Activated CD4-positive, CD25-positive, alpha-beta regulatory T cell treated with anti-CD3 and anti-CD28 coated beads, Interleukin-2, amount 50 U/mL, for 24 hours (primary cell): ENCODE results near the gene NOB1.
"Not testable (repeated sequence)": the region's sequence is repeated elsewhere in the genome, so short reads cannot be mapped to it uniquely, and the experiment has no call there.

Source experiments
- ATAC-seq, 2 donors: fragments of 150-1000 bp; cut with Tn5 transposase; one replicate each; pipeline ENCODE4 v1.10.0; 2021; ENCODE audit warnings: mild to moderate bottlenecking in 1 of 2, moderate library complexity in 1 of 2

NOB1 gene

GRCh38 chr16:69754469-69755310, at the start of gene NOB1:
Gene NOB1, minus strand, starts transcription at chr16:69754926. Its CDS starts 16 bp downstream, at chr16:69754910.
- peak; percentile 97 to 98 for ATAC-seq

DNA sequence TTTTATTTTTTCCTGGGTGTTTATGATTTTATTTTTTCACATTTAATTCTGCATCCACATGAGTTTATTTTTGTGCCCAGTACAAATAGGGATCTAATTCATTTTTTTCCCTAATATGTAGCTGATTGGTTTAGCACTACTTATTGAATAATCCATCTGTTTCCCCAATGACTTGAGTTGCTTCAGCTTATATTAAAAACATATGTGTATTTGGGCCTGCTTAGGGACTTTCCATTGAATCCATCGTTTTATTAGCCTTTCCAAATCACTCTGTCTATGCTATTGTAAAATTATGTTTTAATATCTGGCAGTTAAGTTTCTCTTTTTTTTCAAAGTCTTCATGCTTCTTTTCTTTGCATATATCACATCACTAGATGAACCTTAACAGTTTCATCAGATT, 49.6 kb upstream of the NOB1 start:
- no peak for ATAC-seq

- no peak for ATAC-seq
Observed at GRCh38 chr16:69799611-69800031, 44.9 kb upstream of the NOB1 start.

GRCh38 chr16:69798466-69798865, 43.7 kb upstream of the NOB1 start:
- no peak for ATAC-seq

DNA sequence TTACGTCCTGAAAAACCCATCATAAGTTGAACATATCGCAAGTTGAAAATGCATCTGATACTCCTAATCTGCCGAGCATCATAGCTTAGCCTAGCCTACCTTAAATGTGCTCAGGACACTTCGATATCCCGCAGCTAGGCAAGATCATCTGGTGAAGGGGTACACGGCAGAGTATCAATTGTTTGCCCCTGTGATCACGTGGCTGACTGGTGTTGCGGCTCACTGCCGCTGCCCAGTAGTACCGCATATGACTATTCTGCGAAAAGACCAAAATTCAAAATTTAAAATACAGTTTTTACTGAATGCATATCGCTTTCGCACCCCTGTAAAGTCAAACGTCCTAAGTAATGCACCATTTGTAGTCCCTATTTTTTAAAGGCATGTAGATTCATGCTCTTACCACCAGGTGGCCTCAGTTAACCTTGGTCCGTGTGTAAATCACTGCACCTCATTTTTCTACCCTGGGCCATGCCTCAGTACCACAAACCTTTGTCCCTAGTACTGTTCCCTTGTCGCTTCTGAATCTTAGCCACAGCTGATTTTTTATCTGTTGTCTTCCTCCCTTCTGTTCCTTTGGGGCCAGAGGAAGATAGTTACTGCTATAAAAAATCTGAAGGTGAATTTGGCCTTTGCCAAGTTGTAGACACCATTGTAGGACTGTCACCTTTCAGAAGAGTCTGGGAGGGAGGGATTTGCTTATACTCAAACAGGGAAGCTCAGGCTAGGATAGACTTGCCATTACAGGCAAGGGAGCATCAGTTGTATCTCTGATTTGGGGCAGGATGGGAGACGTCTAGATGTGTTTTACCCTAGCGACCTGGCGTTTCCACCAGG, 41.8 kb upstream of the NOB1 start:
- peak in 1 of 2 donors; percentile 56 for ATAC-seq

- no peak for ATAC-seq
Observed at GRCh38 chr16:69794486-69794885, 39.8 kb upstream of the NOB1 start.

GRCh38 chr16:69793526-69793925, 38.8 kb upstream of the NOB1 start:
- no peak for ATAC-seq

DNA sequence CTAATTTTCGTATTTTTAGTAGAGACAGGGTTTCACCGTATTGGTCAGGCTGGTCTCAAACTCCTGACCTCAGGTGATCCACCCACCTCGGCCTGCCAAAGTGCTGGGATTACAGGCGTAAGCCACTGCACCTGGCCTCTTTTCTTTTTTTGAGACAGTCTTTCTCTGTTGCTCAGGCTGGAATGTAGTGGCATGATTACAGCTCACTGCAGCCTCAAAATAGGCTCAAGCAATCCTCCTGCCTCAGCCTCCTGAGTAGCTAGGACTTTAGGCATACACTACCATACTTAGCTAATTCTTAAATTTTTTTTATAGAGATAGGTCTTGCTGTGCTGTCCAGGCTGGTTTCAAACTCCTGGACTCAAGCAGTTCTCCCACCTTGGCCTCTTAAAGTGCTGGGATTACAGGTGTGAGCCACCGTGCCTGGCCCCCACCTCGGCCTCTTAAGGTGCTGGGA, 36.7 kb upstream of the NOB1 start:
- not testable (repeated sequence) for ATAC-seq

- ATAC-seq: no peak
Observed at GRCh38 chr16:69787883-69788282, 33.2 kb upstream of the NOB1 start.

DNA sequence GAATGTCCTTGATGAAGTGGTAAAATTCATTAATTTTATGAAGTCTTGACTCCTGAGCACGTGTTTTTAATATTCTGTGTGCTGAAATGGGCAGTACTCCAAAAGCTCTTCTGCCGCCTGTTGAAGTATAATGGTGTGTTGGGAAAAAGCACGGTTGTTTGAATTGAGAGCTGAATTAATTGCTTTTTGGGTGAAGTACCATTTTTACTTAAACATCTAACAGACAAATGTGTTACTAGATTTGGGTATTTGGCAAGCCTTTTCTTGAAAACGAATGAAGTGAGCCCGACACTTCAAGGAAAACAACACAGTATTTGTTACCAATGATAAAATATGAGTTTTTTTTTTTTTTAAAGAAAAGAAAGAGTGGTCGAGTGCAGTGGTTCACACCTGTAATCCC, 29.9 kb upstream of the NOB1 start:
- no peak for ATAC-seq

DNA sequence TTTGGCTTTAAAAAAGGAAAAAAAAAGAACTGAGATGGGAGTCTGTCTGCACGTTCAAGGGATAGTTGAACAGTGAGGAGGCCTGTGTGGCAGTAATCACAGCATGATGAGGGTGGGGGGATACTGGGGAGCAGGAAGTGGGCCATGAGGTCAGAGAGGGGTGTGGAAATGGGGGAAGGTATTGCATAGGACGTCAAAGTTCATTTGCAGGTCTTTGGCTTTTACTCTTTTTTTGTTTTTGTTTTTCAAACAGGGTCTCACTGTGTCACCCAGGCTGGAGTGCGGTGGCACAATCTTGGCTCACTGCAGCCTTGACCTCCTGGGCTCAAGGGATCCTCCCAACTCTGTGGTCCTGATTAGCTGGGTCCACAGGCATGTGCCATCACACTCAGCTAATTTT, 26.4 kb upstream of the NOB1 start:
- ATAC-seq: no peak

GRCh38 chr16:69779724-69780123, 25.0 kb upstream of the NOB1 start:
- ATAC-seq: no peak

DNA sequence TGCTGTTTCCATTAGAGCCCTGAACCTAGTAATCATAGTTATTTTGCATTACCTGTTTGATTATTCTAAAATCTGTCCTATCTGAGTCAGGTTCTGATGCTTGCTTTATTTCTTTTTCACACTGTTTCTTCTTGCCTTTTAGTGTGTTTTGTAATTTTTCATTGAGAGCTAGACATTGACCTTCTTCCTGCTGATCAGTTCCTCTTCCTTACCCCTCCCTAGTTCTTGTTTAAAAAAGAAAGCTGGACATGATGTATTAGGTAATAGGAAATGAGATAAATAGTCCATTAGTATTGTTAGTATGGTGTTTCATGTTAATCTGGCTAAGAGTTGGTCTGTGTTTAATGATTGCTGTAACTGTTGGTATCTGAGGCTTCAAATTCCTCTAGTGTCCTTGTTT, 20.8 kb upstream of the NOB1 start:
- no peak for ATAC-seq

- ATAC-seq: no peak
Observed at GRCh38 chr16:69773260-69773947, 18.7 kb upstream of the NOB1 start.

DNA sequence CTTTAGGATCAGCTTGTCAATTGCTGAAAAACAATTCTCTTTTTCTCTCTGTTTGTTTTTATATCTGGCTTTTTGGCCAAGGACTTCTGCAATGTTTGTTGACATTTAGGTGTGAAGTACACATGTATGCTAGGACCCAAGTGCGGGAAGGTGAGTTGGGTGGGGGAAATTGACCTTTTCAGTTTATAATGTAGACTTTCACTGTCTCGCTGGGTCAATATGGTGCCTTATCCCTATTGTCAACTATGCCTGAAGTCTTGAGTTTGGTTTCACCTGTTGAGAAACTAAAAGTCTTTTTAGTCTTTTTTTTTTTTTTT, 16.9 kb upstream of the NOB1 start:
- no peak for ATAC-seq

DNA sequence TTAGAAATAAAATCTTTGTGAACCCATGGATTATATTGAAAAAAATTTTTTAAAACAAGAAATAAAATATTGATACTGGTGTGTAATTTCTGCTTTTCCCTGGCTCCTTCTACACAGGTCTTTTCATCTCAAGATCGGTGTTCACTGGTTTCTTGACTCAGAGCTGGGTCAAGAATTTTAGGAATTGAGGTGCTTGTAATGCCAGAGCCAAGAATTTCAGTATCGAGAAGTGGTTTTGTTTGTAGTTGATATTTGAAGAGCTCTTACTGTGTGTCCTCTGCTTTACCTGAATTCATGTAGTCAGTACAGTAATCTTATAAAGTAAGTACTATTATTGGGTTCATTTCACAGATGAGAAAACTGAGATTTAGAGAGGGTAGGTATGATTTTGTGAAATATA, 14.7 kb upstream of the NOB1 start:
- no peak for ATAC-seq

- ATAC-seq: no peak
Observed at GRCh38 chr16:69768666-69769065, 13.9 kb upstream of the NOB1 start.

- peak; percentile 30 to 33 for ATAC-seq
Observed at GRCh38 chr16:69767459-69768229, 12.9 kb upstream of the NOB1 start.

DNA sequence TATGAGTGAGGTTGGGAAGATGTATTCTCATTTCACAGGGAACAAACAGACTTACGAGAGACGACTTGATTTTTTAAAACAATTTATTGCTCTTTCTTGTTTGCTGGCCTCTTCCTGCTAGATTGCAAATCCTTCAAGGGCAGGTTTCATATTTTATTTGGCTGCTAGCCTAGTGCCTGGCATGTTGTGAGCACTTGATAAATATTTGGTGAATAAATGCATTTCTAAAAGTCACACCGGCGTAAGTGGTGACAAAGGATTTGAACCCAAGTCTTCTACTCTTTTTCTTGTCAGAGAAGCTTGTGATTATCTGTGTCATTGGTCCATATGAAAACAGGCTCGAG, 8.8 kb upstream of the NOB1 start:
- no peak for ATAC-seq

- ATAC-seq: peak; percentile 2 to 3
Observed at GRCh38 chr16:69762814-69763598, 8.3 kb upstream of the NOB1 start.

DNA sequence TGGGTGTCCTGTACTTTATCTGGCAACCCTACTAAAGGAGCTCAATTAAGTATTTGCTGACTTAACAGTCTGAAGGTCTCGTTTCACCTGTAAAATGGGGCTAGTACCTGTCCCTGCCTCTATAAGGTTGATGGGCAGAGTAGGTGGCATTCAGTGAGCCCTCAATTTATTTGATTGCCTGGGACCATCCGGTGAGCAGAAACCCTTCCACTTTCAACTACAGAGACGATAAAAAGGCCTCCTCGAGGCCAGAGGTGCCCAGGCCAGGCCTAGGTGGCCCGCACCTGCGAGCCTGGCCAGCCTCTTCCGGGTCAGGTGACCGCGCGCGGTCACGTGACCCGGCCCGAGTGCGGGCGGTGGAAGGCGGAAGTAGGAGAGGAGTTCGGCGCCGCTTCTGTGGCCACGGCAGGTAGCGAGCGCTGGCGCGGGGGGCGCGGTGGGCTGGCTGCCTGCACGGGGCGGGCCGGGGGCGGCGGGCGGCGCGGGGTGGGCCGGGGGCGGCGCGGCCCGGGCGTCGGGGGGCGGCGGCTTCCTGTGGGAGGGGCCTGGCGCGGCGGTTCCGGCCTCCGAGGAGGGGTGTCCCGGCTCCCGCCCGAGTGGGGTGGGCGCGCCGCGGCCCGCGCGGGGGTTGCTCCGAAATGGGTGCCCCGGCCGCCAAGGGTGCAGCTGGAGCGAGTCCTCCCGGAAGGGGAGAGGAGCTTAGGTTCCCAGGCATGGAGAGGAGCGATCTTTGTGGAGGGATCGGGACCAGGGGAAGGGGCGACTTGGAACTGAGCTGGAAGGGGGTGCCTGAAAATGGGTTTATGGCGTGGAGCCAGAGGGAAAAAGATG, 7.5 kb upstream of the NOB1 start, which contains the start of gene WWP2:
Gene WWP2, plus strand, starts transcription at position 350 of the 831 bp plus-strand sequence. CDS start 24,679 bp downstream, outside the sequence.
- ATAC-seq: peak; percentile 88
